Pulmonary artery endothelial cell (primary cell): ENCODE results near the gene KCNK3. TPM values are rescaled to one million over a fixed set of nuclear protein-coding genes. Genes with fewer than 3 reads are reported as not detected.
"Not testable (repeated sequence)": the region's sequence is repeated elsewhere in the genome, so short reads cannot be mapped to it uniquely, and the experiment has no call there.

Experiments
- DNase-seq: peaks from one replicate; pipeline ENCODE4 v3.0.0-alpha.2; 2011; ENCODE audit warnings: low read depth, low spot score
- total RNA-seq: library from RNA; depleted of rRNA; stranded (reverse); fragments of >200 nt; gene quantifications from 2 replicates; pipeline ENCODE4 v1.2.3, GENCODE V29; 2014

The KCNK3 gene
- total RNA-seq, 1 donor from 2014 or later: not detected

- no peak for DNase-seq
Measured at GRCh38 chr2:26754972-26755670, 62.6 kb downstream of the KCNK3 start.

DNA sequence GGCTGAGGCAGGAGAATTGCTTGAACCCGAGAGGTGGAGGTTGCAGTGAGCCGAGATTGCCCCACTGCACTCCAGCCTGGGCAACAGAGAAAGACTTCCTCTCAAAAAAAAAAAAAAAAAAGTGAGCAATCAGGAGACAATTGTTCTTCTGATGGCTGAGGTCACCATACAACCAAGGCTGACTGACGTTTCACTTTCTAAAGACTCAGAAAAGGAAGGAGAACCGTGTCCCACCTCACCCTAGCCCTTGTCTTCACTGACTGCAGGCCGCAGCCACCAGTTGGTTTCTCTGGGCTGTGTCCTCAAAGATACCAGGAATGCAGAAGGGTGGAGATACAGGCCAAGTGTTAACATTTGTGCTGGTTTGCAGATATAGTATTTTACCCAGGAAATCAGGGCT lies 63.8 kb downstream of the KCNK3 start:
- no peak for DNase-seq

GRCh38 chr2:26757873-26758789 lies 65.6 kb downstream of the KCNK3 start:
- DNase-seq: peak; percentile 98

GRCh38 chr2:26758790-26759321 lies 66.3 kb downstream of the KCNK3 start:
- no peak for DNase-seq

- DNase-seq: no peak
Measured at GRCh38 chr2:26759845-26760244, 67.3 kb downstream of the KCNK3 start.

- not testable (repeated sequence) for DNase-seq
Measured at GRCh38 chr2:26760991-26761390, 68.5 kb downstream of the KCNK3 start.

DNA sequence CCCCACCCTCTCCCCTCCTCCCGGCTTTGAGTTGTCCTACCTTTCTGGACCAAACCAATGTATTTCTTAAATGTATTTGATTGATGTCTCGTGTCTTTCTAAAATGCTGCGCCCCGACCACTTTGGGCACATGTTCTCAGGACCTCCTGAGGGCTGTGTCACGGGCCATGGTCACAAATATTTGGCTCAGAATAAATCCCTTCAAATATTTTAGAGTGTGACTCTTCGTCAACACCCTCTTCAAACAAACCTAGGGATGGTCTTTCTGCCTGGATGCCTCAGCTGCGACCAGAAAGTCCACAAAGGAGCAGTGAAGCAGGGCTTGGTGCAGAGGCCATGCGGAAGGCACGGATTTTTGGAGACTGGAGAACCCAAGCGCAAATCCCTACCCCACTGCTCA lies 70.5 kb downstream of the KCNK3 start:
- DNase-seq: no peak

DNA sequence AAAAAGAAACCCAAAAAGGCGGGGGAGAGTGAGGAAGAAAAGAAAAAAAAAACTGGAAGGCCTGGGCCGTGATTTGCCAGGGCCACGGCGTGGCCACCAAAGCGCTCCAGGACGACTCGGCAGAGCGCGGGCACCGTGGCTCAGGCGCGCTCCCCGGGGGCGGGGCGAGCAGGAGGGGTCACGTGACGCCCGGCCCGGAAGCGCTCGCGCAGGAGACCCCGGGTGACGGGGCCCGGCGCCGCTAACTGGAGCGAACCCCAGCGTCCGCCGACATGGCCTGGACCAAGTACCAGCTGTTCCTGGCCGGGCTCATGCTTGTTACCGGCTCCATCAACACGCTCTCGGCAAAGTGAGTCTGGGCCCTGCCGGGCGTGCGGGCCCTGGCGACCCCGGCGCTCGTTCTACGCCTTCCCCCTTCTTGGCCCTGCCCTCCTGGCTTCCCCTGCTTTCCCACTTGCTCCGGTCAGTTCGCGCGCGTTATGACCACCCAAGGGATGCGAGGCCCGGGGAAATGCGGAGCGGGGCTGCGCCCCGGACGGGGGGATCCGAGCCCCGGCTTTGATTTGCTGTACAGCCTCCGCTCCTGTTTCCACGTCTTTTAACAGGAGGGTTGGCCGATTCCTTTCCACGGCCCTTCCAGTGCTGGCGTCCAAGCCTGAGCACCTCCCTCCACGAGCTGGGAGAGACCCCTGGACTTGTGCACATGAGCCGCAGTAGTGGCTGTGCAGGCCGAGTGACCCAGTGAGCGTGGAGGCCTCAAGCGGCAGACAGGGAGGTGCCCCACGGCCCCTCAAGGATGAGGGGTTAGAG lies 71.8 kb downstream of the KCNK3 start, which contains the start of gene SLC35F6:
Gene SLC35F6 (plus strand): TSS at position 207 of the 810 bp plus-strand sequence. CDS start 66 bp downstream, at position 273.
- no peak for DNase-seq

DNA sequence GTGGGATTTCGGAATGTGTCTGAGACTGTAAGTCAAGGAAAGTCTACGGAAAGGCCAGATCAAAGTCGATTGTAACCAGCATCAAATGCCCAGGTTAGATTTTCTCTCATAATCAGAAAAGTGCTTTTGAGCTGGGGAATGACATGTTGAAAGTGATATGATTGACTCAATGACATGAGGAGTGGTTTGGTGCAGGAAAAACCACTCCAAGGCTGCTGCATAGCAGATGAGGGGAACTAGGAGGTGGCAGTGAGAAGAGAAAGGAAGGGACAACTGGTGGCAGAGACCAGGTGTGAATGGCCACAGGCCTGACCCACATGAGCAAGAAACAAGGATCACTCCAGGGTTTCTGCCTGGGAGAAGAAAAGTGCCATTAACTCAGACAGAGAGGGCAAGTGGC lies 72.4 kb downstream of the KCNK3 start:
- DNase-seq: no peak

GRCh38 chr2:26765475-26766200 lies 73.1 kb downstream of the KCNK3 start:
- no peak for DNase-seq

- no peak for DNase-seq
Measured at GRCh38 chr2:26767129-26767528, 74.6 kb downstream of the KCNK3 start.

GRCh38 chr2:26767894-26768487 lies 75.5 kb downstream of the KCNK3 start:
- no peak for DNase-seq

DNA sequence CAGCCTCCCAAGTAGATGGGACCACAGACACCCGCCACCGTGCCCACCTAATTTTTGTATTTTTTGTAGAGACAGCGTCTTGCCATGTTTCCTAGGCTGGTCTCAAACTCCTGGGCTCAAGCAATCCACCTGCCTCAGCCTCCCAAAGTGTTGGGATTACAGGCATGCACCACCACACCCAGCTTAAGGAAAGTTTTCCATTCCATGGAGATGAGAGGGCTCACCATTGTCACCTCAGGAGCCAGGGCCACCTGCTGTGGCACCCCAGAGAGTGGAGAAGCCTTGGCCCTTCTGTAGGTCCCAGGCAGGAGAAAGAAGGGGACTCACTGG lies 76.2 kb downstream of the KCNK3 start:
- no peak for DNase-seq

- DNase-seq: no peak
Measured at GRCh38 chr2:26769089-26769761, 76.7 kb downstream of the KCNK3 start.

DNA sequence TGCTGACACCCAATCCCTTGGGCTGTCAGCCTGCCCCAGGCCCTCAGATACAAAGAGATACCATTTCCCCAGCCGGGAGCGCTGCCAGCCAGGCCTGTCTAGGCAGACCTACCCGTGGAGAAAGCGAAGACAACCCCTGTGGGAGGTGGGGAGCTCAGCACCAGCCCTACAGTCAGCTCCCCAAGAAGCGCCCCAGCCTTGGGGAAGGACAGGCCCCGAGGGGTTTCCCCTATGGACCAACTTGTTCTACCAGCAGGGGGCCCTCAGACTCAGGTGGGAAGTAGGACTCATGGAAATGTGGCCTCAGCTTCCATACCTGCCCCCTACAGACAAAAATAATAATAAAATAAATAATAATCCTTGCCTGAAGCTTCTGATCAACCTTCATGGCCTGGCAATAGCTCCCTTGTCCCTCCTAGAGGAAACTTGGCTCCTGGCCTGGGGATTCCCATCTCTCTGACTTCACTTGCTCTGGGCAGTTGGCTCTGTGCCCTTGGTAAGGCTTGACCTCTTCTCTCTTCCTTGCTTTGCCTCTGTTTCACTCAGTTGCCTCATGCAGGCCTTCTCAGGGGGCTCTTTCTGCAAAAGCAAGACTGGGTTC lies 78.6 kb downstream of the KCNK3 start:
- peak; percentile 71 for DNase-seq

DNA sequence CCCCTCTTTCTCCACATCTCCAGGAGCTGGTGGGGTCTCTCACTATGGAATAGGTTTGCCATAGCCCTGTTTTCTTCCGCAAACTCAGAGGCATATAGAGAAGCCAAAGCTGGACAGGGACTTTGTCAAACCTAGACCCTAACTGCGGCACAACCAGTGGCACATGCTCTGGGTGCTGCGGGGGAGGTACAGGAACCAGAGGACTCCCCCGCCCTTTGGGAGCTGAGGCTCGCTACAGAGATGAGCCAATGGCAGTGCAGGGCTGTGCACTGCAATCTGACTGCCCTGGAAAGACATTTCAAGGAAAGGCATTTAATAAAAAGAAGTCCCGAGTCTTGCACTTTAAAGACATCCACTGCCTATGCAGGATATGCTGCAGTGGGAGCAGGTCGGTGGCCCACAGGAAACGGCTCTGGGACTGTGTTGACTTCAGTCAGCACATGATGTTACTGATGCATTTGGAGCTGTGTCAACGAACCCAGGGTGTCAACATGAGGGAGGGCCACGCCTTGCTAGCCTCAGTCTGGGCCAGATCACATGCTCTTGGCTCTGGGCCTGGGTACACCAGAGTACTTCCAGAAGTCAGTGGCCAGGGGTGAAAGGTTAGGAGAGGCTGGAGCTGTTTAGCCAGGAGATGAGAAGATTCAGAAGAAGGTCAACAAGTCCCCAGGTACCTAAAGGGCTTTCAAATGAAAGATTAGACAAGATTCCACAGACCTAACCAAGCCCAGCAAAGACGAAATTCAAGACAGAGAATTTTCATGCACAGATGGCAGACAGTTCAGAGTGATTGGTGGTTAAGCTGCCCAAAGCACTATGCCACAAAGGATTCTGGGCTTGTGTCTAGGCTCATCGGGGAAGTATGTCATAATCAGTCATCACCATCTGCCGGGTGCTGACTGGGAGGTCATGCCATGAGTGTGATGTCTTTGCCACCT lies 79.8 kb downstream of the KCNK3 start:
- no peak for DNase-seq

- DNase-seq: no peak
Measured at GRCh38 chr2:26776195-26776800, 83.8 kb downstream of the KCNK3 start.

- no peak for DNase-seq
Measured at GRCh38 chr2:26778098-26778497, 85.6 kb downstream of the KCNK3 start.
